Measurements from ENCODE around the gene CLDN20. TPM values are rescaled to one million over a fixed set of nuclear protein-coding genes. Genes with fewer than 3 reads are reported as not detected.

Gene CLDN20
- total RNA-seq, 1 experiment from 2014 or later = not detected

DNA sequence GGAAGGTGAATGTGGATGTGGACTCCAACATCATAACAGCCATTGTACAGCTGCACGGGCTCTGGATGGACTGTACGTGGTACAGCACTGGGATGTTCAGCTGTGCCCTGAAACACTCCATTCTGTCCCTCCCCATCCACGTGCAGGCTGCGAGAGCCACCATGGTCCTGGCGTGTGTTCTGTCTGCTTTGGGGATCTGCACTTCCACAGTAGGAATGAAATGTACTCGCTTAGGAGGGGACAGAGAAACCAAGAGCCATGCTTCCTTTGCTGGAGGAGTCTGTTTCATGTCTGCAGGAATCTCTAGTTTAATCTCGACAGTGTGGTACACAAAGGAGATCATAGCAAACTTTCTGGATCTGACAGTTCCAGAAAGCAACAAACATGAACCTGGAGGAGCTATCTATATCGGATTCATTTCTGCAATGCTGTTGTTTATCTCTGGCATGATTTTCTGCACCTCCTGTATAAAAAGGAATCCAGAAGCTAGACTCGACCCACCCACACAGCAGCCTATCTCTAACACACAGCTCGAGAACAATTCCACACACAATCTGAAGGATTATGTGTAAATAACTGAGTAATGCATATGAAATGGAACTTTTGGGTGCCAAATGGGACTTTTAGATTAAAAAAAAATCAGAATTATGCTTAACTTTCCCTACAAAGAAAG is 12.1 kb downstream of the CLDN20 start:
- no peak for DNase-seq
- H3K9ac ChIP-seq (ENCODE audit: low read length) = no peak overlapping the region
- no peaks in the 10 kb centered on the region for H3K27me3 ChIP-seq (ENCODE audit: low read length)
- H3K36me3 ChIP-seq (ENCODE audit: insufficient read depth, low read length) = peaks cover 17% of the 10 kb centered on the region; the same call in 1 of the 2 replicates
- H3K4me2 ChIP-seq (ENCODE audit: low read depth, low read length, poor library complexity, severe bottlenecking) = no peak overlapping the region
- peaks cover 67% of the 10 kb centered on the region for H3K79me2 ChIP-seq (ENCODE audit: low read length)
- H3K9me2 ChIP-seq (replicated peaks; ENCODE audit: insufficient read depth, low read length) = no peaks in the 10 kb centered on the region
- no peak overlapping the region for H3K27ac ChIP-seq (ENCODE audit: low read length)
- peaks cover 15% of the 10 kb centered on the region for H3K4me1 ChIP-seq (ENCODE audit: low read length)
- no peak overlapping the region for H2AFZ ChIP-seq (ENCODE audit: low read length)
- H4K20me1 ChIP-seq (ENCODE audit: insufficient read depth, low read depth, low read length) = no peaks in the 10 kb centered on the region
- H3K4me3 ChIP-seq (ENCODE audit: low read length) = no peak overlapping the region
- H3K9me3 ChIP-seq (ENCODE audit: low read length) = no peaks in the 10 kb centered on the region

DNA sequence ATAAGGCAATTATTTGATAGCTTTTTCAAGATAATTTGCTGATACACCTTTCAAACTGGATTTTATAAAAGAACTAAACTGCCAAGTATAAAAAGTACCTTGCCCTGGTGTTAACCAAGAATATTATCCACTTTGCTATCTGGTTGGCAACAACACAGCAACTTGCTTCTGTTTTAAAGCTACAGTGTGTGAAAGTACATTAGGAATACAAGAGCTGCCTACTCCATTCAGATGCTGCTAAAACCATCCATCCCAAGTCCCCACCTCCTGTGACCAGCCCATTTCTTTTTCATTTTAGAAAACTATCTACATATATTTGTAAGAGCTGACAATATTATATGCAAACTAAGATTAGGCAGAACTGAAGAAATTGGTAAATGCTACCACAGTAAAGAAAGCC is 12.8 kb downstream of the CLDN20 start:
- H3K79me2 ChIP-seq (ENCODE audit: low read length) = peaks cover 67% of the 10 kb centered on the region
- DNase-seq = no peak
- no peak overlapping the region for H3K9ac ChIP-seq (ENCODE audit: low read length)
- H3K9me3 ChIP-seq (ENCODE audit: low read length) = no peaks in the 10 kb centered on the region
- peaks cover 15% of the 10 kb centered on the region for H3K4me1 ChIP-seq (ENCODE audit: low read length)
- H3K9me2 ChIP-seq (replicated peaks; ENCODE audit: insufficient read depth, low read length) = no peaks in the 10 kb centered on the region
- H3K27ac ChIP-seq (ENCODE audit: low read length) = no peak overlapping the region
- H3K4me3 ChIP-seq (ENCODE audit: low read length) = no peak overlapping the region
- no peak overlapping the region for H3K4me2 ChIP-seq (ENCODE audit: low read depth, low read length, poor library complexity, severe bottlenecking)
- H4K20me1 ChIP-seq (ENCODE audit: insufficient read depth, low read depth, low read length) = no peaks in the 10 kb centered on the region
- H2AFZ ChIP-seq (ENCODE audit: low read length) = no peak overlapping the region
- peaks cover 17% of the 10 kb centered on the region; the same call in 1 of the 2 replicates for H3K36me3 ChIP-seq (ENCODE audit: insufficient read depth, low read length)
- H3K27me3 ChIP-seq (ENCODE audit: low read length) = no peaks in the 10 kb centered on the region

GRCh38 chr6:155278319-155279049 is 14.7 kb downstream of the CLDN20 start:
- no peaks in the 10 kb centered on the region for H3K27me3 ChIP-seq (ENCODE audit: low read length)
- H3K9me3 ChIP-seq (ENCODE audit: low read length) = no peaks in the 10 kb centered on the region
- H3K36me3 ChIP-seq (ENCODE audit: insufficient read depth, low read length) = peaks cover 27% of the 10 kb centered on the region
- H4K20me1 ChIP-seq (ENCODE audit: insufficient read depth, low read depth, low read length) = no peaks in the 10 kb centered on the region
- peaks cover 65% of the 10 kb centered on the region for H3K79me2 ChIP-seq (ENCODE audit: low read length)
- no peak overlapping the region for H3K9ac ChIP-seq (ENCODE audit: low read length)
- H2AFZ ChIP-seq (ENCODE audit: low read length) = no peak overlapping the region
- no peak for DNase-seq
- no peak overlapping the region for H3K4me3 ChIP-seq (ENCODE audit: low read length)
- H3K4me1 ChIP-seq (ENCODE audit: low read length) = peaks cover 10% of the 10 kb centered on the region
- no peak overlapping the region for H3K4me2 ChIP-seq (ENCODE audit: low read depth, low read length, poor library complexity, severe bottlenecking)
- no peak overlapping the region for H3K27ac ChIP-seq (ENCODE audit: low read length)
- no peaks in the 10 kb centered on the region for H3K9me2 ChIP-seq (replicated peaks; ENCODE audit: insufficient read depth, low read length)

DNA sequence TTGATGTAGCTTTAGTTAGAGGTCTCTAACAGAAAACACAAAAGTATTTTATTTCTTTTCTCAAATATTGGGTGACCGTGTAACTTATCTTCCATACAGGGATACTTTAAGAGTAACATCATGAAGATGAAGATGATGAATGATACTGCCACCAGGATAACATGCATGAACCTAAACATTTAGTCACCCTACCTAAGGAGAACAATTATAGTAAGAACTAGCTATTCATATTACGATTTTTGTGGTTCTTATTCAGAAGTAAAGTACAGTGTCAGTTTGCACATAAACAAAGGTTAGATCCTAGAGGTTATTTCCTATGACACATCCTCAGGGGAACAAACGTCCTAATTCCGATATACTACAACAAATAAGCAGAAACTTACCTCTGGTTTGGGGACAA is 21.0 kb downstream of the CLDN20 start:
- DNase-seq = no peak
- no peaks in the 10 kb centered on the region for H3K4me1 ChIP-seq (ENCODE audit: low read length)
- peaks cover 76% of the 10 kb centered on the region for H3K79me2 ChIP-seq (ENCODE audit: low read length)
- H3K27ac ChIP-seq (ENCODE audit: low read length) = no peak overlapping the region
- no peak overlapping the region for H2AFZ ChIP-seq (ENCODE audit: low read length)
- H4K20me1 ChIP-seq (ENCODE audit: insufficient read depth, low read depth, low read length) = no peaks in the 10 kb centered on the region
- H3K9me2 ChIP-seq (replicated peaks; ENCODE audit: insufficient read depth, low read length) = no peaks in the 10 kb centered on the region
- H3K27me3 ChIP-seq (ENCODE audit: low read length) = no peaks in the 10 kb centered on the region
- H3K4me3 ChIP-seq (ENCODE audit: low read length) = no peak overlapping the region
- H3K36me3 ChIP-seq (ENCODE audit: insufficient read depth, low read length) = peaks cover 46% of the 10 kb centered on the region
- H3K9me3 ChIP-seq (ENCODE audit: low read length) = no peaks in the 10 kb centered on the region
- no peak overlapping the region for H3K9ac ChIP-seq (ENCODE audit: low read length)
- no peak overlapping the region for H3K4me2 ChIP-seq (ENCODE audit: low read depth, low read length, poor library complexity, severe bottlenecking)

GRCh38 chr6:155287762-155288161 is 23.9 kb downstream of the CLDN20 start:
- Histone ChIP-seq H2AFZ (ENCODE audit: low read length) (no peak overlapping the region), H3K79me2 (ENCODE audit: low read length) (peaks cover 79% of the 10 kb centered on the region), H3K4me2 (ENCODE audit: low read depth, low read length, poor library complexity, severe bottlenecking) (no peak overlapping the region)

GRCh38 chr6:155290491-155290890 is 26.7 kb downstream of the CLDN20 start:
- Histone ChIP-seq H3K4me1 (ENCODE audit: low read length) (no peaks in the 10 kb centered on the region), H3K4me2 (ENCODE audit: low read depth, low read length, poor library complexity, severe bottlenecking) (no peak overlapping the region), H3K27me3 (ENCODE audit: low read length) (no peaks in the 10 kb centered on the region), H4K20me1 (ENCODE audit: insufficient read depth, low read depth, low read length) (no peaks in the 10 kb centered on the region), H3K36me3 (ENCODE audit: insufficient read depth, low read length) (peaks cover 57% of the 10 kb centered on the region), H2AFZ (ENCODE audit: low read length) (no peak overlapping the region), H3K79me2 (ENCODE audit: low read length) (peaks cover 78% of the 10 kb centered on the region), H3K9me3 (ENCODE audit: low read length) (no peaks in the 10 kb centered on the region), H3K9ac (ENCODE audit: low read length) (no peak overlapping the region), H3K27ac (ENCODE audit: low read length) (no peak overlapping the region), H3K4me3 (ENCODE audit: low read length) (no peak overlapping the region), H3K9me2 (replicated peaks; ENCODE audit: insufficient read depth, low read length) (no peaks in the 10 kb centered on the region)
- no peak for DNase-seq

More at GRCh38 chr6:155287762-155288161, 23.9 kb downstream of the CLDN20 start:
- DNase-seq = no peak
- H3K9ac ChIP-seq (ENCODE audit: low read length) = no peak overlapping the region
- no peaks in the 10 kb centered on the region for H4K20me1 ChIP-seq (ENCODE audit: insufficient read depth, low read depth, low read length)
- no peaks in the 10 kb centered on the region for H3K9me2 ChIP-seq (replicated peaks; ENCODE audit: insufficient read depth, low read length)
- H3K27ac ChIP-seq (ENCODE audit: low read length) = no peak overlapping the region
- H3K9me3 ChIP-seq (ENCODE audit: low read length) = no peaks in the 10 kb centered on the region
- H3K4me3 ChIP-seq (ENCODE audit: low read length) = no peak overlapping the region
- peaks cover 61% of the 10 kb centered on the region for H3K36me3 ChIP-seq (ENCODE audit: insufficient read depth, low read length)
- H3K27me3 ChIP-seq (ENCODE audit: low read length) = no peaks in the 10 kb centered on the region
- no peaks in the 10 kb centered on the region for H3K4me1 ChIP-seq (ENCODE audit: low read length)

GRCh38 chr6:155291291-155291690 is 27.5 kb downstream of the CLDN20 start:
- H2AFZ ChIP-seq (ENCODE audit: low read length) = no peak overlapping the region

GRCh38 chr6:155292711-155293110 is 28.9 kb downstream of the CLDN20 start:
- Histone ChIP-seq H3K9me2 (replicated peaks; ENCODE audit: insufficient read depth, low read length) (no peaks in the 10 kb centered on the region), H3K9ac (ENCODE audit: low read length) (no peak overlapping the region), H3K79me2 (ENCODE audit: low read length) (peaks cover 81% of the 10 kb centered on the region), H3K4me1 (ENCODE audit: low read length) (no peaks in the 10 kb centered on the region), H3K27me3 (ENCODE audit: low read length) (no peaks in the 10 kb centered on the region), H3K4me3 (ENCODE audit: low read length) (no peak overlapping the region), H3K27ac (ENCODE audit: low read length) (no peak overlapping the region), H3K36me3 (ENCODE audit: insufficient read depth, low read length) (peaks cover 68% of the 10 kb centered on the region), H2AFZ (ENCODE audit: low read length) (no peak overlapping the region), H3K9me3 (ENCODE audit: low read length) (no peaks in the 10 kb centered on the region), H4K20me1 (ENCODE audit: insufficient read depth, low read depth, low read length) (no peaks in the 10 kb centered on the region), H3K4me2 (ENCODE audit: low read depth, low read length, poor library complexity, severe bottlenecking) (no peak overlapping the region)
- DNase-seq = no peak

More at GRCh38 chr6:155291291-155291690, 27.5 kb downstream of the CLDN20 start:
- H3K4me1 ChIP-seq (ENCODE audit: low read length) = no peaks in the 10 kb centered on the region
- no peak overlapping the region for H3K4me2 ChIP-seq (ENCODE audit: low read depth, low read length, poor library complexity, severe bottlenecking)
- peaks cover 77% of the 10 kb centered on the region for H3K79me2 ChIP-seq (ENCODE audit: low read length)
- no peaks in the 10 kb centered on the region for H3K9me3 ChIP-seq (ENCODE audit: low read length)
- no peaks in the 10 kb centered on the region for H4K20me1 ChIP-seq (ENCODE audit: insufficient read depth, low read depth, low read length)
- no peaks in the 10 kb centered on the region for H3K9me2 ChIP-seq (replicated peaks; ENCODE audit: insufficient read depth, low read length)
- no peaks in the 10 kb centered on the region for H3K27me3 ChIP-seq (ENCODE audit: low read length)
- no peak overlapping the region for H3K27ac ChIP-seq (ENCODE audit: low read length)
- no peak for DNase-seq
- peaks cover 60% of the 10 kb centered on the region for H3K36me3 ChIP-seq (ENCODE audit: insufficient read depth, low read length)
- no peak overlapping the region for H3K4me3 ChIP-seq (ENCODE audit: low read length)
- no peak overlapping the region for H3K9ac ChIP-seq (ENCODE audit: low read length)

Measured in Karpas-422 (cell line).